ENCODE results near the gene AR.

DNA sequence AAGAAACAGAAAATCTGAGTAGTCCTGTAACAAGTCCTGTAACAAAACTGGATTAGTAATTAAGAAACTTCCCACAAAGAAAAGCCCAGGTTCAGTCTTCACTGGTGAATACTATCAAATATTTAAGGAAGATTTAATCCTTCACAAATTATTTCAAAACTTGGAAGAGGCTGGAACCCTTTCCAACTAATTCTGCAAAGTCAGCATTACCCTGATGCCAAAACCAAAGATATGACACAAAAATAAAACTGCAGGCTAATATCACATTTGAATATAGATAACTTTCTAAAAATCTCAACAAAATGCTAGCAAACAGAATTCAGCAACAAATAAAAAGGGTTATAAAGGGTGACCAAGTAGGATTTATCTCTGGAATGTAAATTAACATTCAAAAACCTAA, 80.5 kb downstream of the AR start:
- TF ChIP-seq, protein P1, sequence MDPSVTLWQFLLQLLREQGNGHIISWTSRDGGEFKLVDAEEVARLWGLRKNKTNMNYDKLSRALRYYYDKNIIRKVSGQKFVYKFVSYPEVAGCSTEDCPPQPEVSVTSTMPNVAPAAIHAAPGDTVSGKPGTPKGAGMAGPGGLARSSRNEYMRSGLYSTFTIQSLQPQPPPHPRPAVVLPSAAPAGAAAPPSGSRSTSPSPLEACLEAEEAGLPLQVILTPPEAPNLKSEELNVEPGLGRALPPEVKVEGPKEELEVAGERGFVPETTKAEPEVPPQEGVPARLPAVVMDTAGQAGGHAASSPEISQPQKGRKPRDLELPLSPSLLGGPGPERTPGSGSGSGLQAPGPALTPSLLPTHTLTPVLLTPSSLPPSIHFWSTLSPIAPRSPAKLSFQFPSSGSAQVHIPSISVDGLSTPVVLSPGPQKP (CRISPR knock-in tag; IDR thresholded peaks at IDR 0.05) = no peak
- TF ChIP-seq, protein P2, sequence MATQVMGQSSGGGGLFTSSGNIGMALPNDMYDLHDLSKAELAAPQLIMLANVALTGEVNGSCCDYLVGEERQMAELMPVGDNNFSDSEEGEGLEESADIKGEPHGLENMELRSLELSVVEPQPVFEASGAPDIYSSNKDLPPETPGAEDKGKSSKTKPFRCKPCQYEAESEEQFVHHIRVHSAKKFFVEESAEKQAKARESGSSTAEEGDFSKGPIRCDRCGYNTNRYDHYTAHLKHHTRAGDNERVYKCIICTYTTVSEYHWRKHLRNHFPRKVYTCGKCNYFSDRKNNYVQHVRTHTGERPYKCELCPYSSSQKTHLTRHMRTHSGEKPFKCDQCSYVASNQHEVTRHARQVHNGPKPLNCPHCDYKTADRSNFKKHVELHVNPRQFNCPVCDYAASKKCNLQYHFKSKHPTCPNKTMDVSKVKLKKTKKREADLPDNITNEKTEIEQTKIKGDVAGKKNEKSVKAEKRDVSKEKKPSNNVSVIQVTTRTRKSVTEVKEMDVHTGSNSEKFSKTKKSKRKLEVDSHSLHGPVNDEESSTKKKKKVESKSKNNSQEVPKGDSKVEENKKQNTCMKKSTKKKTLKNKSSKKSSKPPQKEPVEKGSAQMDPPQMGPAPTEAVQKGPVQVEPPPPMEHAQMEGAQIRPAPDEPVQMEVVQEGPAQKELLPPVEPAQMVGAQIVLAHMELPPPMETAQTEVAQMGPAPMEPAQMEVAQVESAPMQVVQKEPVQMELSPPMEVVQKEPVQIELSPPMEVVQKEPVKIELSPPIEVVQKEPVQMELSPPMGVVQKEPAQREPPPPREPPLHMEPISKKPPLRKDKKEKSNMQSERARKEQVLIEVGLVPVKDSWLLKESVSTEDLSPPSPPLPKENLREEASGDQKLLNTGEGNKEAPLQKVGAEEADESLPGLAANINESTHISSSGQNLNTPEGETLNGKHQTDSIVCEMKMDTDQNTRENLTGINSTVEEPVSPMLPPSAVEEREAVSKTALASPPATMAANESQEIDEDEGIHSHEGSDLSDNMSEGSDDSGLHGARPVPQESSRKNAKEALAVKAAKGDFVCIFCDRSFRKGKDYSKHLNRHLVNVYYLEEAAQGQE (IDR thresholded peaks at IDR 0.05; ENCODE audit: borderline replicate concordance) = no peak
- TF ChIP-seq, protein P2 (CRISPR knock-in tag; IDR thresholded peaks at IDR 0.05; ENCODE audit: low read depth) = no peak

All from K562 (cell line).